GM12878 (cell line): ENCODE measurements around the gene LPCAT3. TPM values are rescaled to one million over a fixed set of nuclear protein-coding genes. Genes with fewer than 3 reads are reported as not detected.

Experiments
- BHLHE40 ChIP-seq, 2 experiments: fragments of 450-650 bp in 1 of 2; IDR thresholded peaks; 2 replicates each; pipeline ENCODE4 v1.6.1; 2011 to 2017; ENCODE audit warnings: low read depth in 2 of 2, borderline replicate concordance in 1 of 2, improper control_type of control experiment in 1 of 2, low read length in 1 of 2, mild to moderate bottlenecking in 1 of 2
- CBX3 ChIP-seq: fragments of 200-600 bp; sonication (generic); IDR thresholded peaks from 2 replicates; pipeline ENCODE4 v1.6.1; 2016; ENCODE audit warnings: low read depth, borderline replicate concordance
- EZH2 ChIP-seq: IDR thresholded peaks from 2 replicates; pipeline ENCODE4 v1.6.1; 2012; ENCODE audit warnings: low read depth, mild to moderate bottlenecking, control low read depth, inconsistent platforms, low read length, borderline replicate concordance; ENCODE audit not compliant: control insufficient read depth
- HDGF ChIP-seq: fragments of 450-650 bp; IDR thresholded peaks from 2 replicates; pipeline ENCODE4 v1.6.1; 2016; ENCODE audit warnings: antibody characterized with exemption
- MYB ChIP-seq: fragments of 150-350 bp; IDR thresholded peaks from 2 replicates; pipeline ENCODE4 v1.6.1; 2014; ENCODE audit warnings: mild to moderate bottlenecking, low read depth, low read length, borderline replicate concordance
- NFXL1 ChIP-seq: fragments of 450-650 bp; IDR thresholded peaks from 2 replicates; pipeline ENCODE4 v1.6.1; 2017; ENCODE audit warnings: antibody characterized with exemption, mild to moderate bottlenecking, borderline replicate concordance
- PKNOX1 ChIP-seq: fragments of 450-650 bp; IDR thresholded peaks from 2 replicates; pipeline ENCODE4 v1.6.1; 2016; ENCODE audit warnings: mild to moderate bottlenecking
- POLR2A ChIP-seq: IDR thresholded peaks from 2 replicates; pipeline ENCODE4 v1.6.1; 2011; ENCODE audit warnings: low read depth, mild to moderate bottlenecking, low read length
- POLR2AphosphoS2 ChIP-seq: IDR thresholded peaks from 2 replicates; pipeline ENCODE4 v1.6.1; 2011; ENCODE audit warnings: low read depth, mild to moderate bottlenecking, low read length, improper control_type of control experiment, moderate library complexity
- SIN3A ChIP-seq: IDR thresholded peaks from 2 replicates; pipeline ENCODE4 v1.6.1; 2012; ENCODE audit warnings: low read depth, low read length, improper control_type of control experiment
- SMAD1 ChIP-seq: fragments of 450-650 bp; IDR thresholded peaks from 2 replicates; pipeline ENCODE4 v1.6.1; 2018; ENCODE audit warnings: mild to moderate bottlenecking, low read depth; ENCODE audit not compliant: partially characterized antibody
- SMARCA5 ChIP-seq: fragments of 450-650 bp; IDR thresholded peaks from 2 replicates; pipeline ENCODE4 v1.6.1; 2017; ENCODE audit warnings: mild to moderate bottlenecking
- SPI1 ChIP-seq: IDR thresholded peaks from 2 replicates; pipeline ENCODE4 v1.6.1; 2011; ENCODE audit warnings: low read depth, mild to moderate bottlenecking, low read length, moderate library complexity, borderline replicate concordance; ENCODE audit not compliant: insufficient read depth
- SREBF1 ChIP-seq: IDR thresholded peaks from 2 replicates; pipeline ENCODE4 v1.6.1; 2012; ENCODE audit warnings: mild to moderate bottlenecking, low read length
- TAF1 ChIP-seq: IDR thresholded peaks from 2 replicates; pipeline ENCODE4 v1.6.1; 2011; ENCODE audit warnings: mild to moderate bottlenecking, low read depth, low read length, borderline replicate concordance
- ZBTB40 ChIP-seq: fragments of 450-650 bp; IDR thresholded peaks from 2 replicates; pipeline ENCODE4 v1.6.1; 2016; ENCODE audit warnings: mild to moderate bottlenecking, moderate library complexity, borderline replicate concordance
- ZNF207 ChIP-seq: fragments of 450-650 bp; IDR thresholded peaks from 2 replicates; pipeline ENCODE4 v1.6.1; 2014; ENCODE audit warnings: antibody characterized with exemption, mild to moderate bottlenecking, borderline replicate concordance
- polyA plus RNA-seq, 11 experiments: library from polyadenylated mRNA; depleted of rRNA in 4 of 11; unstranded in 6 of 11; stranded (reverse) in 5 of 11; fragments of >200 nt; fragmentation: Nextera tagmentation in 4 of 11; fragmentation: Illumina TruSeq in 1 of 11; extraction: Ambion mirVana in 4 of 11; extraction: Trizol in 1 of 11; gene quantifications; 1 replicate in 1 of 11; 2 replicates in 10 of 11; pipeline versions ENCODE4 v1.2.1 to v1.2.3, GENCODE V29; 2011 to 2016; ENCODE audit warnings: inconsistent platforms in 2 of 11, missing spikeins in 2 of 11, low read depth in 1 of 11
- total RNA-seq, 4 experiments: library from RNA; depleted of rRNA in 3 of 4; stranded (reverse); fragments of >200 nt in 3 of 4; fragmentation: Illumina TruSeq in 1 of 4; extraction: Trizol in 1 of 4; gene quantifications; 2 replicates each; pipeline versions ENCODE4 v1.2.1 to v1.2.3, GENCODE V29; 2013 to 2021
- TF ChIP-seq, protein P1 (sequence below): IDR thresholded peaks from 2 replicates; pipeline ENCODE4 v1.6.1; 2011; ENCODE audit warnings: mild to moderate bottlenecking, low read depth, low read length, moderate library complexity; ENCODE audit not compliant: insufficient replicate concordance
- TF ChIP-seq, protein P2 (sequence below): fragments of 450-650 bp; IDR thresholded peaks from 2 replicates; pipeline ENCODE4 v1.6.1; 2017; ENCODE audit warnings: mild to moderate bottlenecking, moderate library complexity

The LPCAT3 gene
- total and polyA plus RNA-seq, 10 of the 15 experiments (the other 5 are each of a cell fraction or from before 2014, with no cell fraction given), result 2.6 to 48.3 (median 23.0) TPM

- TF ChIP-seq POLR2AphosphoS2, result peak; percentile 100
- TF ChIP-seq NFXL1, result no peak
- peak; percentile 94 for TF ChIP-seq MYB
- no peak for TF ChIP-seq CBX3
- no peak for TF ChIP-seq SPI1
- 0 out of 2 replicates have a peak, but pooled peaks have one; percentile 19 for TF ChIP-seq SMARCA5
- TF ChIP-seq BHLHE40 (IDR thresholded peaks at IDR 0.05; ENCODE audit: borderline replicate concordance in 1 of 2, low read depth in 2 of 2, low read length in 1 of 2), result peak in 1 of 2 experiments; percentile 51; a peak in 3 of 4 replicates
- peak; percentile 100 for TF ChIP-seq SMAD1
- TF ChIP-seq ZNF207, result peak; percentile 98
- TF ChIP-seq PKNOX1, result no peak
- TF ChIP-seq, protein P1, sequence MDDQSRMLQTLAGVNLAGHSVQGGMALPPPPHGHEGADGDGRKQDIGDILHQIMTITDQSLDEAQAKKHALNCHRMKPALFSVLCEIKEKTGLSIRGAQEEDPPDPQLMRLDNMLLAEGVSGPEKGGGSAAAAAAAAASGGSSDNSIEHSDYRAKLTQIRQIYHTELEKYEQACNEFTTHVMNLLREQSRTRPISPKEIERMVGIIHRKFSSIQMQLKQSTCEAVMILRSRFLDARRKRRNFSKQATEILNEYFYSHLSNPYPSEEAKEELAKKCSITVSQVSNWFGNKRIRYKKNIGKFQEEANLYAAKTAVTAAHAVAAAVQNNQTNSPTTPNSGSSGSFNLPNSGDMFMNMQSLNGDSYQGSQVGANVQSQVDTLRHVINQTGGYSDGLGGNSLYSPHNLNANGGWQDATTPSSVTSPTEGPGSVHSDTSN, result peak; percentile 75
- TF ChIP-seq SREBF1, result peak; percentile 45; the same call in 1 of the 2 replicates
- 0 out of 2 replicates have a peak, but pooled peaks have one; percentile 69 for TF ChIP-seq SIN3A
- no peak for TF ChIP-seq EZH2
- TF ChIP-seq POLR2A, result peak; percentile 98
- TF ChIP-seq TAF1, result peak; percentile 78
- TF ChIP-seq ZBTB40, result peak; percentile 76; the same call in 1 of the 2 replicates
- TF ChIP-seq, protein P2, sequence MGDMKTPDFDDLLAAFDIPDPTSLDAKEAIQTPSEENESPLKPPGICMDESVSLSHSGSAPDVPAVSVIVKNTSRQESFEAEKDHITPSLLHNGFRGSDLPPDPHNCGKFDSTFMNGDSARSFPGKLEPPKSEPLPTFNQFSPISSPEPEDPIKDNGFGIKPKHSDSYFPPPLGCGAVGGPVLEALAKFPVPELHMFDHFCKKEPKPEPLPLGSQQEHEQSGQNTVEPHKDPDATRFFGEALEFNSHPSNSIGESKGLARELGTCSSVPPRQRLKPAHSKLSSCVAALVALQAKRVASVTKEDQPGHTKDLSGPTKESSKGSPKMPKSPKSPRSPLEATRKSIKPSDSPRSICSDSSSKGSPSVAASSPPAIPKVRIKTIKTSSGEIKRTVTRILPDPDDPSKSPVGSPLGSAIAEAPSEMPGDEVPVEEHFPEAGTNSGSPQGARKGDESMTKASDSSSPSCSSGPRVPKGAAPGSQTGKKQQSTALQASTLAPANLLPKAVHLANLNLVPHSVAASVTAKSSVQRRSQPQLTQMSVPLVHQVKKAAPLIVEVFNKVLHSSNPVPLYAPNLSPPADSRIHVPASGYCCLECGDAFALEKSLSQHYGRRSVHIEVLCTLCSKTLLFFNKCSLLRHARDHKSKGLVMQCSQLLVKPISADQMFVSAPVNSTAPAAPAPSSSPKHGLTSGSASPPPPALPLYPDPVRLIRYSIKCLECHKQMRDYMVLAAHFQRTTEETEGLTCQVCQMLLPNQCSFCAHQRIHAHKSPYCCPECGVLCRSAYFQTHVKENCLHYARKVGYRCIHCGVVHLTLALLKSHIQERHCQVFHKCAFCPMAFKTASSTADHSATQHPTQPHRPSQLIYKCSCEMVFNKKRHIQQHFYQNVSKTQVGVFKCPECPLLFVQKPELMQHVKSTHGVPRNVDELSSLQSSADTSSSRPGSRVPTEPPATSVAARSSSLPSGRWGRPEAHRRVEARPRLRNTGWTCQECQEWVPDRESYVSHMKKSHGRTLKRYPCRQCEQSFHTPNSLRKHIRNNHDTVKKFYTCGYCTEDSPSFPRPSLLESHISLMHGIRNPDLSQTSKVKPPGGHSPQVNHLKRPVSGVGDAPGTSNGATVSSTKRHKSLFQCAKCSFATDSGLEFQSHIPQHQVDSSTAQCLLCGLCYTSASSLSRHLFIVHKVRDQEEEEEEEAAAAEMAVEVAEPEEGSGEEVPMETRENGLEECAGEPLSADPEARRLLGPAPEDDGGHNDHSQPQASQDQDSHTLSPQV, result 0 out of 2 replicates have a peak, but pooled peaks have one; percentile 61
- TF ChIP-seq HDGF, result no peak
Observed at GRCh38 chr12:6943722-6944380, 74.4 kb downstream of the LPCAT3 start, which contains the start of the genes C12orf57 and RNU7-1 (continued).
